Measurements from ENCODE around the gene ANKRD9. TPM values are rescaled to one million over a fixed set of nuclear protein-coding genes. Genes with fewer than 3 reads are reported as not detected.

Gene ANKRD9
- total and polyA plus RNA-seq, 2 of the 13 experiments (the other 11 are each of a cell fraction or from before 2014, with no cell fraction given) = 10.0 to 15.0 TPM

- TF ChIP-seq RBFOX2 (IDR thresholded peaks at IDR 0.05; ENCODE audit: low read depth, low read length) (no peak), FOXC1 (CRISPR knock-in tag; IDR thresholded peaks at IDR 0.05; ENCODE audit: borderline replicate concordance) (no peak), GATAD1 (CRISPR knock-in tag; IDR thresholded peaks at IDR 0.05) (0 out of 2 replicates have a peak, but pooled peaks have one; percentile 45), DNMT1 (CRISPR knock-in tag; IDR thresholded peaks at IDR 0.05) (no peak), ZNF143 (CRISPR knock-in tag; IDR thresholded peaks at IDR 0.05) (no peak), MLX (CRISPR knock-in tag; IDR thresholded peaks at IDR 0.05) (peak; percentile 37), ZNF407 (CRISPR knock-in tag; IDR thresholded peaks at IDR 0.05; ENCODE audit: not compliant biosample characterization) (no peak), EED (CRISPR knock-in tag; IDR thresholded peaks at IDR 0.05) (no peak), SETDB1 (CRISPR knock-in tag; IDR thresholded peaks at IDR 0.05; ENCODE audit: borderline replicate concordance) (no peak), GTF2F1 (IDR thresholded peaks at IDR 0.05; ENCODE audit: low read length) (no peak), ATF2 (CRISPR knock-in tag; IDR thresholded peaks at IDR 0.05) (no peak), PCBP1 (IDR thresholded peaks at IDR 0.05; ENCODE audit: borderline replicate concordance, low read depth, low read length) (no peak), HDAC1 (CRISPR knock-in tag; IDR thresholded peaks at IDR 0.05) (peak; percentile 51; the same call in 1 of the 2 replicates), EP300 (IDR thresholded peaks at IDR 0.05; ENCODE audit: low read depth in 2 of 2, low read length in 2 of 2) (0 out of 4 replicates have a peak, but pooled peaks have one; percentile 24 to 33), EP300 (CRISPR knock-in tag; IDR thresholded peaks at IDR 0.05; ENCODE audit: borderline replicate concordance) (no peak), MAFK (conservative IDR thresholded peaks at IDR 0.05 in 1 of 2, IDR thresholded peaks at IDR 0.05 in 1 of 2; ENCODE audit: low read length in 2 of 2) (no peak), HDAC6 (IDR thresholded peaks at IDR 0.05; ENCODE audit: low read depth, low read length) (no peak), SOX5 (CRISPR knock-in tag; IDR thresholded peaks at IDR 0.05; ENCODE audit: borderline replicate concordance) (peak; percentile 93), ZNF780A (CRISPR knock-in tag; IDR thresholded peaks at IDR 0.05) (no peak), PPARG (CRISPR knock-in tag; conservative IDR thresholded peaks at IDR 0.05) (peak; percentile 65; the same call in 1 of the 2 replicates), TCF12 (IDR thresholded peaks at IDR 0.05) (no peak), TCF12 (CRISPR knock-in tag; IDR thresholded peaks at IDR 0.05) (no peak)
Measured at GRCh38 chr14:102481791-102482238, 27.8 kb downstream of the ANKRD9 start (continued).
